KMS-11 (cell line): ENCODE data around the gene LYSMD2.

ENCODE experiments used
- H2AFZ ChIP-seq: fragments of 200-600 bp; sonication (generic); 2 replicates; pipeline ENCODE4 v1.6.1; 2016; ENCODE audit warnings: antibody characterized with exemption, mixed run types, low read depth
- H3K27ac ChIP-seq: fragments of 200-600 bp; sonication (generic); 2 replicates; pipeline ENCODE4 v1.6.1; 2016; ENCODE audit warnings: mild to moderate bottlenecking, mixed run types
- H3K27me3 ChIP-seq: fragments of 200-600 bp; sonication (generic); 2 replicates; pipeline ENCODE4 v1.6.1; 2017; ENCODE audit warnings: mild to moderate bottlenecking, low read depth, mixed run types, moderate library complexity; ENCODE audit not compliant: insufficient read depth
- H3K36me3 ChIP-seq: fragments of 200-600 bp; sonication (generic); 2 replicates; pipeline ENCODE4 v1.6.1; 2017; ENCODE audit warnings: mild to moderate bottlenecking, mixed run types; ENCODE audit not compliant: insufficient read depth
- H3K4me1 ChIP-seq: fragments of 200-600 bp; sonication (generic); 2 replicates; pipeline ENCODE4 v1.6.1; 2016; ENCODE audit warnings: mild to moderate bottlenecking, low read depth, mixed run types; ENCODE audit not compliant: poor library complexity, severe bottlenecking
- H3K4me2 ChIP-seq: fragments of 200-600 bp; sonication (generic); 2 replicates; pipeline ENCODE4 v1.7.0; 2016; ENCODE audit warnings: mild to moderate bottlenecking, mixed run types
- H3K4me3 ChIP-seq: fragments of 200-600 bp; sonication (generic); IDR thresholded peaks from 2 replicates; pipeline ENCODE4 v1.6.1; 2017; ENCODE audit warnings: low read depth, low read length, mixed read lengths; ENCODE audit not compliant: insufficient read depth
- H3K79me2 ChIP-seq: fragments of 200-600 bp; sonication (generic); 2 replicates; pipeline ENCODE4 v1.6.1; 2016; ENCODE audit warnings: low read depth, mixed run types; ENCODE audit not compliant: insufficient read depth
- H3K9ac ChIP-seq: fragments of 200-600 bp; sonication (generic); 2 replicates; pipeline ENCODE4 v1.6.1; 2016; ENCODE audit warnings: mild to moderate bottlenecking, mixed run types
- H4K20me1 ChIP-seq: fragments of 200-600 bp; sonication (generic); 2 replicates; pipeline ENCODE4 v1.6.1; 2016; ENCODE audit warnings: mild to moderate bottlenecking, mixed run types; ENCODE audit not compliant: insufficient read depth
- TF ChIP-seq, protein P1 (sequence below): fragments of 200-600 bp; sonication (generic); conservative IDR thresholded peaks from 2 replicates; pipeline ENCODE4 v1.6.1; 2017; ENCODE audit warnings: low read depth, mild to moderate bottlenecking, antibody characterized with exemption, low read length, moderate library complexity, mixed read lengths

LYSMD2 gene

GRCh38 chr15:51714162-51714561 lies 23.3 kb downstream of the LYSMD2 start:
- Histone ChIP-seq H3K36me3 (no peaks in the 10 kb centered on the region), H3K9ac (no peak overlapping the region), H3K79me2 (no peaks in the 10 kb centered on the region), H2AFZ (no peak overlapping the region), H3K27ac (no peak overlapping the region), H4K20me1 (no peaks in the 10 kb centered on the region), H3K27me3 (no peaks in the 10 kb centered on the region), H3K4me1 (no peaks in the 10 kb centered on the region), H3K4me3 (no peak overlapping the region), H3K4me2 (no peak overlapping the region)
- TF ChIP-seq, protein P1, sequence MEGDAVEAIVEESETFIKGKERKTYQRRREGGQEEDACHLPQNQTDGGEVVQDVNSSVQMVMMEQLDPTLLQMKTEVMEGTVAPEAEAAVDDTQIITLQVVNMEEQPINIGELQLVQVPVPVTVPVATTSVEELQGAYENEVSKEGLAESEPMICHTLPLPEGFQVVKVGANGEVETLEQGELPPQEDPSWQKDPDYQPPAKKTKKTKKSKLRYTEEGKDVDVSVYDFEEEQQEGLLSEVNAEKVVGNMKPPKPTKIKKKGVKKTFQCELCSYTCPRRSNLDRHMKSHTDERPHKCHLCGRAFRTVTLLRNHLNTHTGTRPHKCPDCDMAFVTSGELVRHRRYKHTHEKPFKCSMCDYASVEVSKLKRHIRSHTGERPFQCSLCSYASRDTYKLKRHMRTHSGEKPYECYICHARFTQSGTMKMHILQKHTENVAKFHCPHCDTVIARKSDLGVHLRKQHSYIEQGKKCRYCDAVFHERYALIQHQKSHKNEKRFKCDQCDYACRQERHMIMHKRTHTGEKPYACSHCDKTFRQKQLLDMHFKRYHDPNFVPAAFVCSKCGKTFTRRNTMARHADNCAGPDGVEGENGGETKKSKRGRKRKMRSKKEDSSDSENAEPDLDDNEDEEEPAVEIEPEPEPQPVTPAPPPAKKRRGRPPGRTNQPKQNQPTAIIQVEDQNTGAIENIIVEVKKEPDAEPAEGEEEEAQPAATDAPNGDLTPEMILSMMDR: no peak

GRCh38 chr15:51709031-51709430 lies 28.4 kb downstream of the LYSMD2 start:
- Histone ChIP-seq H3K4me2 (no peak overlapping the region), H3K4me1 (no peaks in the 10 kb centered on the region)
- TF ChIP-seq, protein P1: no peak

GRCh38 chr15:51708013-51708412 lies 29.4 kb downstream of the LYSMD2 start:
- Histone ChIP-seq H3K36me3 (no peaks in the 10 kb centered on the region), H4K20me1 (no peaks in the 10 kb centered on the region), H3K4me1 (no peaks in the 10 kb centered on the region), H3K9ac (no peak overlapping the region), H3K4me3 (no peak overlapping the region), H3K4me2 (no peak overlapping the region), H3K27me3 (no peaks in the 10 kb centered on the region), H3K27ac (no peak overlapping the region), H3K79me2 (no peaks in the 10 kb centered on the region), H2AFZ (no peak overlapping the region)
- TF ChIP-seq, protein P1: no peak

More at GRCh38 chr15:51709031-51709430, 28.4 kb downstream of the LYSMD2 start:
- H3K27ac ChIP-seq: no peak overlapping the region
- H4K20me1 ChIP-seq: no peaks in the 10 kb centered on the region
- no peak overlapping the region for H2AFZ ChIP-seq
- H3K4me3 ChIP-seq: no peak overlapping the region
- no peaks in the 10 kb centered on the region for H3K27me3 ChIP-seq
- no peaks in the 10 kb centered on the region for H3K36me3 ChIP-seq
- H3K79me2 ChIP-seq: no peaks in the 10 kb centered on the region
- H3K9ac ChIP-seq: no peak overlapping the region

- Histone ChIP-seq H3K4me2 (no peak overlapping the region), H3K79me2 (no peaks in the 10 kb centered on the region), H4K20me1 (no peaks in the 10 kb centered on the region), H3K4me1 (no peaks in the 10 kb centered on the region), H2AFZ (no peak overlapping the region), H3K9ac (no peak overlapping the region), H3K27ac (no peak overlapping the region), H3K4me3 (no peak overlapping the region), H3K36me3 (no peaks in the 10 kb centered on the region), H3K27me3 (no peaks in the 10 kb centered on the region)
- TF ChIP-seq, protein P1: no peak
Measured at GRCh38 chr15:51706926-51707608, 30.4 kb downstream of the LYSMD2 start.
